ENCODE results near the gene CRACR2A.

Gene CRACR2A

GRCh38 chr12:3753544-3754284, 805 bp upstream of the CRACR2A start:
- DNase-seq (ENCODE audit: low read depth in 2 of 3, low spot score in 2 of 3), result no peak

GRCh38 chr12:3752096-3752709, 706 bp downstream of the CRACR2A start:
- DNase-seq (ENCODE audit: low read depth in 2 of 3, low spot score in 2 of 3), result peak; percentile 44 to 52 (median 45)

GRCh38 chr12:3751151-3752095, 1.5 kb downstream of the CRACR2A start:
- DNase-seq (ENCODE audit: low read depth in 2 of 3, low spot score in 2 of 3), result no peak

GRCh38 chr12:3750616-3751015, 2.3 kb downstream of the CRACR2A start:
- DNase-seq (ENCODE audit: low read depth in 2 of 3, low spot score in 2 of 3), result no peak

GRCh38 chr12:3748620-3749019, 4.3 kb downstream of the CRACR2A start:
- no peak for DNase-seq (ENCODE audit: low read depth in 2 of 3, low spot score in 2 of 3)

- no peak for DNase-seq (ENCODE audit: low read depth in 2 of 3, low spot score in 2 of 3)
Measured at GRCh38 chr12:3747976-3748619, 4.8 kb downstream of the CRACR2A start.

- no peak for DNase-seq (ENCODE audit: low read depth in 2 of 3, low spot score in 2 of 3)
Measured at GRCh38 chr12:3747543-3747942, 5.4 kb downstream of the CRACR2A start.

GRCh38 chr12:3746758-3747157, 6.2 kb downstream of the CRACR2A start:
- DNase-seq (ENCODE audit: low read depth in 2 of 3, low spot score in 2 of 3), result no peak

- DNase-seq (ENCODE audit: low read depth in 2 of 3, low spot score in 2 of 3), result no peak
Measured at GRCh38 chr12:3745152-3745551, 7.8 kb downstream of the CRACR2A start.

- DNase-seq (ENCODE audit: low read depth in 2 of 3, low spot score in 2 of 3), result no peak
Measured at GRCh38 chr12:3744229-3744901, 8.5 kb downstream of the CRACR2A start.

- no peak for DNase-seq (ENCODE audit: low read depth in 2 of 3, low spot score in 2 of 3)
Measured at GRCh38 chr12:3743803-3744202, 9.1 kb downstream of the CRACR2A start.

GRCh38 chr12:3741882-3742672, 10.8 kb downstream of the CRACR2A start:
- DNase-seq (ENCODE audit: low read depth in 2 of 3, low spot score in 2 of 3), result no peak

GRCh38 chr12:3740480-3741231, 12.3 kb downstream of the CRACR2A start:
- no peak for DNase-seq (ENCODE audit: low read depth in 2 of 3, low spot score in 2 of 3)

- DNase-seq (ENCODE audit: low read depth in 2 of 3, low spot score in 2 of 3), result no peak
Measured at GRCh38 chr12:3735432-3735831, 17.5 kb downstream of the CRACR2A start.

- no peak for DNase-seq (ENCODE audit: low read depth in 2 of 3, low spot score in 2 of 3)
Measured at GRCh38 chr12:3732901-3733300, 20.0 kb downstream of the CRACR2A start.

- no peak for DNase-seq (ENCODE audit: low read depth in 2 of 3, low spot score in 2 of 3)
Measured at GRCh38 chr12:3730111-3730510, 22.8 kb downstream of the CRACR2A start.

- DNase-seq (ENCODE audit: low read depth in 2 of 3, low spot score in 2 of 3), result no peak
Measured at GRCh38 chr12:3728686-3729085, 24.2 kb downstream of the CRACR2A start.

- DNase-seq (ENCODE audit: low read depth in 2 of 3, low spot score in 2 of 3), result no peak
Measured at GRCh38 chr12:3727877-3728632, 24.9 kb downstream of the CRACR2A start.

All from activated CD8-positive, alpha-beta memory T cell treated with anti-CD3 and anti-CD28 coated beads for 48 hours (primary cell).